ENCODE results near the gene CCDC197. TPM values are rescaled to one million over a fixed set of nuclear protein-coding genes. Genes with fewer than 3 reads are reported as not detected.

Gene CCDC197
- total RNA-seq, 1 experiment from 2014 or later, result not detected

Other genes starting within 250 kb of the CCDC197 start
- 0.20 and 0.24 TPM in 2 replicates for gene PRIMA1, start 208.8 kb upstream of the CCDC197 start, total RNA-seq (2014; rRNA removed; shearing (Covaris generic))
- not detected in 2 replicates for gene FAM181A, start 70.0 kb upstream of the CCDC197 start, total RNA-seq (2014; rRNA removed; shearing (Covaris generic))
- 0.36 and 0.78 TPM in 2 replicates for gene ASB2, start 20.7 kb upstream of the CCDC197 start, total RNA-seq (2014; rRNA removed; shearing (Covaris generic))
- gene OTUB2, start 29.0 kb downstream of the CCDC197 start, total RNA-seq (2014; rRNA removed; shearing (Covaris generic)), result 1.5 and 1.6 TPM in 2 replicates
- 115 and 151 TPM in 2 replicates for gene DDX24, start 83.9 kb downstream of the CCDC197 start, total RNA-seq (2014; rRNA removed; shearing (Covaris generic))
- gene IFI27L1, start 84.0 kb downstream of the CCDC197 start, total RNA-seq (2014; rRNA removed; shearing (Covaris generic)), result 8.9 and 20.8 TPM in 2 replicates
- gene IFI27, start 113.4 kb downstream of the CCDC197 start, total RNA-seq (2014; rRNA removed; shearing (Covaris generic)), result 11.3 and 28.8 TPM in 2 replicates
- gene IFI27L2, start 132.3 kb downstream of the CCDC197 start, total RNA-seq (2014; rRNA removed; shearing (Covaris generic)), result 190 and 212 TPM in 2 replicates
- gene PPP4R4, start 177.0 kb downstream of the CCDC197 start, total RNA-seq (2014; rRNA removed; shearing (Covaris generic)), result 0.36 and 0.39 TPM in 2 replicates